Measurements from ENCODE around the gene CACNB2.

CACNB2 gene

DNA sequence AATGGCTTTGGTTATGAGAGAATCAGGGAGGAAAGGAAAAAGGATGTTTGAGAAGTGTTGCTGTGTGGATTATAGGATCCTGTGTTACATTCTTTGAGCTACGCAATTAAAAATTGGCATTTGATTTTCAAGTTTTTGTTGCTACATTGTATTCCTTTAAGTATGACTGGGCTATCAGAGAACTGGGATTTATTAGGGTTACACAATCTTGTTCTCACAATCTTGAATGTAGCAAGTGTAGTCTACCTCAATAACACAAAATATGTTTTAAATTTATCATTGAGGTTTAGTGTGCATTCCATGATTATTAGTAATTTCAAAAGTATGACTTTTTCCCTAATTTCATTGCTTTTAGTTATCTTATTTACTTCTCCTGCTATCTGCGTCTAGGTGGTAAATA is 113.9 kb downstream of the CACNB2 start:
- TF ChIP-seq, protein P1, sequence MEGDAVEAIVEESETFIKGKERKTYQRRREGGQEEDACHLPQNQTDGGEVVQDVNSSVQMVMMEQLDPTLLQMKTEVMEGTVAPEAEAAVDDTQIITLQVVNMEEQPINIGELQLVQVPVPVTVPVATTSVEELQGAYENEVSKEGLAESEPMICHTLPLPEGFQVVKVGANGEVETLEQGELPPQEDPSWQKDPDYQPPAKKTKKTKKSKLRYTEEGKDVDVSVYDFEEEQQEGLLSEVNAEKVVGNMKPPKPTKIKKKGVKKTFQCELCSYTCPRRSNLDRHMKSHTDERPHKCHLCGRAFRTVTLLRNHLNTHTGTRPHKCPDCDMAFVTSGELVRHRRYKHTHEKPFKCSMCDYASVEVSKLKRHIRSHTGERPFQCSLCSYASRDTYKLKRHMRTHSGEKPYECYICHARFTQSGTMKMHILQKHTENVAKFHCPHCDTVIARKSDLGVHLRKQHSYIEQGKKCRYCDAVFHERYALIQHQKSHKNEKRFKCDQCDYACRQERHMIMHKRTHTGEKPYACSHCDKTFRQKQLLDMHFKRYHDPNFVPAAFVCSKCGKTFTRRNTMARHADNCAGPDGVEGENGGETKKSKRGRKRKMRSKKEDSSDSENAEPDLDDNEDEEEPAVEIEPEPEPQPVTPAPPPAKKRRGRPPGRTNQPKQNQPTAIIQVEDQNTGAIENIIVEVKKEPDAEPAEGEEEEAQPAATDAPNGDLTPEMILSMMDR (IDR thresholded peaks at IDR 0.05; ENCODE audit: unreplicated experiment in 3 of 3) = no peak
- Mint-ChIP-seq H3K9me3 (no peaks in the 10 kb centered on the region), H3K4me3 (no peak overlapping the region), H3K4me1 (no peaks in the 10 kb centered on the region), H3K27ac (no peak overlapping the region), H3K27me3 (ENCODE audit: low read depth) (no peaks in the 10 kb centered on the region), H3K36me3 (ENCODE audit: low read depth) (no peaks in the 10 kb centered on the region)

DNA sequence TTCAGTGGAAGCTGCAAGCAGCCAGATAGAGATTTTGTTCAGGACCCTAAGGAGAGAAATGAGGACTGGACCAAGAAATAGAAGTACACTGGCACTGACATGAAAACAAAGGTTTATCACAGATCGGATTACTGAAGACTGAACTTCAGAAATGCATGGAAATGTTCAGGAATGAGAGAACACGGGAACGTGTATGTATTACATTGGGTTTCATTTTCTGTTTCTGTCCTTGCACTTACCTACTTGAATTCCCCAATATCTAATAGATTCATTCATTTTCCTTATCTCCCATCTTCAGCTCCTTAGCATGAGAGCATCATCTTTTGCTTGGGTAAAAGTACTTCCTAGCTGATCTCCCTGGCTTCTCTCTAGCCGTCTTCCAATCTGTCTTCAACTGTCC is 114.5 kb downstream of the CACNB2 start:
- no peak overlapping the region for H3K4me3 Mint-ChIP-seq
- TF ChIP-seq, protein P1 (IDR thresholded peaks at IDR 0.05; ENCODE audit: unreplicated experiment in 3 of 3) = no peak
- no peaks in the 10 kb centered on the region for H3K36me3 Mint-ChIP-seq (ENCODE audit: low read depth)
- no peaks in the 10 kb centered on the region for H3K9me3 Mint-ChIP-seq
- no peaks in the 10 kb centered on the region for H3K27me3 Mint-ChIP-seq (ENCODE audit: low read depth)
- H3K4me1 Mint-ChIP-seq = no peaks in the 10 kb centered on the region
- H3K27ac Mint-ChIP-seq = no peak overlapping the region

DNA sequence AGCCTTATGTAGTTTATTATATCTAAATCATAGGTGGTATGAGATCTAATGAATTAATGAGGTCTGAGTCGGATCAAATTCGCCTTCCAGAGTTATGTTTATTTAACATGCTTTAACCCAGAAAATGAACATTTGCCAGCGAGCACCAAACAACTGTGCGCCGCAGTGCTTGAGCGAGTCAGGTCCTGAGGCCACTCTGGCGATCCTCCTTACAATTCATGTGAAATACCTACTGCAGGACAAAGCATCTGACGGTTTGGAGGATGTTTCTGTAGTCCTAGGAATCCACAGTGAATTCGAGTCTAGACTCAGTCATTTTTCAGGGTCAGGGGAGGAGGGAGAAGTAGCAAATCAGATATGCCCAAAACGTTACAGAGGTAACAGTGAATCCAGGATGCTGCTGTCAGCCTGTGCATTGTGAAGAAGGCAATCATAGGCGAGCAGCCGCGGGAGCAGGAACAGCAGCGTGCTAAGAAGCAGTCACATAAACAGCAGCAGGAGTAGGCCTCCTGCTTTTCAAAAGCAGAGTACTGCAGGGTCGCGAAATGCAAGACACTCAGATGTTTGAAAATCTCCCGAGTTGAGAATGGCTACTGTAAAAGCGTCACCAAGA is 120.2 kb downstream of the CACNB2 start:
- H3K4me1 Mint-ChIP-seq = peaks cover 16% of the 10 kb centered on the region
- H3K4me3 Mint-ChIP-seq = no peak overlapping the region
- H3K27me3 Mint-ChIP-seq (ENCODE audit: low read depth) = peaks cover 8% of the 10 kb centered on the region
- H3K27ac Mint-ChIP-seq = peak overlapping the region in 1 of 3 experiments; percentile 0
- TF ChIP-seq, protein P1 (IDR thresholded peaks at IDR 0.05; ENCODE audit: unreplicated experiment in 3 of 3) = no peak
- H3K9me3 Mint-ChIP-seq = no peaks in the 10 kb centered on the region
- H3K36me3 Mint-ChIP-seq (ENCODE audit: low read depth) = no peaks in the 10 kb centered on the region

DNA sequence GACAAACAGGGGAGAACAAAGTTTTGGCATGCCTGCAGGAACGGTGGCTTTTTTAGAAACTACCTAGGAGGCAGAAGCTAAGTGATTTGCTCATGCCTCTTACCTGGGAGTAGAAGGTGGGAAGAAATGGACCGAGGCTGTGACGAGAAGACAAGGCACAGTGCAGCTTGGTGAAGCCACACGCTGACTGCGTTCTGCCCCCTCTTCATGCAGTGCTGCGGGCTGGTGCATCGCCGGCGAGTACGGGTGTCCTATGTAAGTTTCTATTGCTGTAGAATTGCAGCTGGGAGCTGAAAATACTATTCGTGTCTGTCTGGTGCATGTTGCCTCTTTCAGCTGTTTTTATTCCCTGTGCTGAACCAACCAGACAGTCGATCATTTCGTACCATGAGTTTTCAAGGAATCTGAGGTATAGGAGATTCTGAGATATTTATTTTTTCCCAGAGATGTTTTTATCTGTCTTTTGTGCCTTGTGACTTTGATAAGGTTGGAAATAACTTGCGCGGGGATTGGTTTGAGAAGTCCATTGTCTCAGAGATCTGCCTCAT is 120.9 kb downstream of the CACNB2 start:
- Mint-ChIP-seq H3K9me3 (no peaks in the 10 kb centered on the region), H3K27ac (no peak overlapping the region), H3K4me1 (peaks cover 16% of the 10 kb centered on the region), H3K27me3 (ENCODE audit: low read depth) (peaks cover 8% of the 10 kb centered on the region), H3K36me3 (ENCODE audit: low read depth) (no peaks in the 10 kb centered on the region), H3K4me3 (no peak overlapping the region)
- TF ChIP-seq, protein P1 (IDR thresholded peaks at IDR 0.05; ENCODE audit: unreplicated experiment in 3 of 3) = no peak

DNA sequence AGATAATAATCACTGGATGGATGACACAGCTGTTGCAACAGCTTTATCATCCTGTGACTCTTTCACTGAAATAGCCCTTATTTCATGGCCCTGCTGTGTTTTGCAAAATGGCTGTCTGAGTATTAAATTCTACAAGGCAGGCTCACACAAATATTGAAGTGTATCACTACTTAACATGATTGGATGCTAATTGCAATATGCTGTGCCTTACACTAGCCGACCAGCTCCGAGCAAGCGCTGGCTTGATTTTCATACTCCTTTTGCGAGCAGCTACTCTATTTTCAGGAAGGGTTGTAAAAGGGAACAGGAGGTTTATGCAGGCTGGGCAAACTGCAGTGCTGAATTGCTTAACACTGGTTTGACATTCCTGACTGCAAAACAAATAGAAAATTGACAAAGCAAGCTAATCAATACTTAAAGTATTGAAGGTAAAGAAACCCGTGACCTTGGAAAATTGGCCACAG is 121.6 kb downstream of the CACNB2 start:
- no peak overlapping the region for H3K27ac Mint-ChIP-seq
- peaks cover 8% of the 10 kb centered on the region for H3K27me3 Mint-ChIP-seq (ENCODE audit: low read depth)
- H3K9me3 Mint-ChIP-seq = no peaks in the 10 kb centered on the region
- H3K4me3 Mint-ChIP-seq = no peak overlapping the region
- no peaks in the 10 kb centered on the region for H3K36me3 Mint-ChIP-seq (ENCODE audit: low read depth)
- TF ChIP-seq, protein P1 (IDR thresholded peaks at IDR 0.05; ENCODE audit: unreplicated experiment in 3 of 3) = no peak
- peaks cover 16% of the 10 kb centered on the region for H3K4me1 Mint-ChIP-seq
